HEK293 (cell line): ENCODE measurements around the gene APOC3.

ENCODE experiments used
- MYNN ChIP-seq: fragments of 450-650 bp; formaldehyde crosslinking; IDR thresholded peaks from 2 replicates; pipeline ENCODE4 v1.5.1; 2016; ENCODE audit warnings: missing biosample characterization, missing genetic modification characterization, borderline replicate concordance
- SCRT1 ChIP-seq: fragments of 450-650 bp; formaldehyde crosslinking; IDR thresholded peaks from 2 replicates; pipeline ENCODE4 v1.5.1; 2016; ENCODE audit warnings: missing biosample characterization, missing genetic modification characterization, borderline replicate concordance
- SP2 ChIP-seq: fragments of 450-650 bp; formaldehyde crosslinking; IDR thresholded peaks from 2 replicates; pipeline ENCODE4 v1.5.1; 2016; ENCODE audit warnings: missing biosample characterization, missing genetic modification characterization
- ZNF155 ChIP-seq: fragments of 450-650 bp; formaldehyde crosslinking; IDR thresholded peaks from 2 replicates; pipeline ENCODE4 v1.5.1; 2016; ENCODE audit warnings: missing biosample characterization, missing genetic modification characterization
- ZNF24 ChIP-seq: fragments of 450-650 bp; formaldehyde crosslinking; IDR thresholded peaks from 2 replicates; pipeline ENCODE4 v1.5.1; 2016; ENCODE audit warnings: missing biosample characterization, missing genetic modification characterization
- ZNF274 ChIP-seq, 2 experiments: fragments of 200-500 bp in 1 of 2; fragments of 450-650 bp in 1 of 2; sonication (Bioruptor generic) in 1 of 2; formaldehyde crosslinking in 1 of 2; IDR thresholded peaks; 2 replicates each; pipeline versions ENCODE4 v1.5.1 to v1.6.1; 2014 to 2016; ENCODE audit warnings: borderline replicate concordance in 1 of 2, inconsistent platforms in 1 of 2, low read length in 1 of 2, missing biosample characterization in 1 of 2, missing genetic modification characterization in 1 of 2
- ZNF626 ChIP-seq: fragments of 450-650 bp; sonication (Bioruptor Pico); formaldehyde crosslinking; IDR thresholded peaks from 2 replicates; pipeline ENCODE4 v1.5.1; 2018; ENCODE audit warnings: missing biosample characterization, missing genetic modification characterization, inconsistent platforms
- ZNF707 ChIP-seq: fragments of 450-650 bp; formaldehyde crosslinking; IDR thresholded peaks from 2 replicates; pipeline ENCODE4 v1.5.1; 2016; ENCODE audit warnings: missing biosample characterization, missing genetic modification characterization
- ZSCAN18 ChIP-seq: fragments of 450-650 bp; formaldehyde crosslinking; IDR thresholded peaks from 2 replicates; pipeline ENCODE4 v1.5.1; 2016; ENCODE audit warnings: missing biosample characterization, missing genetic modification characterization
- TF ChIP-seq, protein P1 (sequence below): fragments of 450-650 bp; formaldehyde crosslinking; IDR thresholded peaks from 2 replicates; pipeline ENCODE4 v1.5.1; 2016; ENCODE audit warnings: missing biosample characterization, missing genetic modification characterization

DNA sequence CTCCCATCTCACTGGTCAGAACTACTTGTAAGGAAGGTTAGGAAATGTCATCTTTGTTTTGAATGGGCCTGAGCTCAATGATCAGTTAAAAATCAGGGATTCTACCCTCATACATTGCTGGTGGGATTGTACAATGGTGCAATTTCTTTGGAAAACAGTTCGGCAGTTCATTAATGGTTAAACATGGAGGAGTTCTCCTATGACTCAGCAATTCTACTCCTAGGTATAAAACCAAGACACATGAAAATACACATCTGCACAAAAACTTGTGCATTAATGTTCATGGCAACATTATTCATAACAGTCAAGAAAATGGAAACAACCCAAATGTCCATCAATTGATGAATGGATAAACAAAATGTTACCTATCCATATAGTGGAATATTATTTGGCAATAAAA, 33.2 kb upstream of the APOC3 start:
- TF ChIP-seq SP2 (tag by site-specific recombination), result no peak
- TF ChIP-seq SCRT1, result no peak
- TF ChIP-seq, protein P1, sequence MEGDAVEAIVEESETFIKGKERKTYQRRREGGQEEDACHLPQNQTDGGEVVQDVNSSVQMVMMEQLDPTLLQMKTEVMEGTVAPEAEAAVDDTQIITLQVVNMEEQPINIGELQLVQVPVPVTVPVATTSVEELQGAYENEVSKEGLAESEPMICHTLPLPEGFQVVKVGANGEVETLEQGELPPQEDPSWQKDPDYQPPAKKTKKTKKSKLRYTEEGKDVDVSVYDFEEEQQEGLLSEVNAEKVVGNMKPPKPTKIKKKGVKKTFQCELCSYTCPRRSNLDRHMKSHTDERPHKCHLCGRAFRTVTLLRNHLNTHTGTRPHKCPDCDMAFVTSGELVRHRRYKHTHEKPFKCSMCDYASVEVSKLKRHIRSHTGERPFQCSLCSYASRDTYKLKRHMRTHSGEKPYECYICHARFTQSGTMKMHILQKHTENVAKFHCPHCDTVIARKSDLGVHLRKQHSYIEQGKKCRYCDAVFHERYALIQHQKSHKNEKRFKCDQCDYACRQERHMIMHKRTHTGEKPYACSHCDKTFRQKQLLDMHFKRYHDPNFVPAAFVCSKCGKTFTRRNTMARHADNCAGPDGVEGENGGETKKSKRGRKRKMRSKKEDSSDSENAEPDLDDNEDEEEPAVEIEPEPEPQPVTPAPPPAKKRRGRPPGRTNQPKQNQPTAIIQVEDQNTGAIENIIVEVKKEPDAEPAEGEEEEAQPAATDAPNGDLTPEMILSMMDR (tag by site-specific recombination), result no peak
- no peak for TF ChIP-seq ZNF24 (tag by site-specific recombination)
- no peak for TF ChIP-seq ZNF274 (IDR thresholded peaks at IDR 0.05; ENCODE audit: low read length)
- TF ChIP-seq ZNF274 (tag by site-specific recombination; IDR thresholded peaks at IDR 0.05; ENCODE audit: borderline replicate concordance), result no peak
- TF ChIP-seq ZNF626 (tag by site-specific recombination), result no peak
- TF ChIP-seq ZNF155 (tag by site-specific recombination), result no peak
- no peak for TF ChIP-seq MYNN (tag by site-specific recombination)
- no peak for TF ChIP-seq ZSCAN18 (tag by site-specific recombination)
- no peak for TF ChIP-seq ZNF707 (tag by site-specific recombination)
